Endodermal cell (in vitro differentiated cells): ENCODE measurements around the gene SMG6. TPM values are rescaled to one million over a fixed set of nuclear protein-coding genes. Genes with fewer than 3 reads are reported as not detected.

Experiments used
- DNase-seq: peaks from one replicate; pipeline ENCODE4 v3.0.0-alpha.2; 2017
- H3K27ac ChIP-seq: 2 replicates; pipeline ENCODE4 v1.5.1; 2013; ENCODE audit warnings: mild to moderate bottlenecking, low read depth, low read length, moderate library complexity
- H3K27me3 ChIP-seq: 2 replicates; pipeline ENCODE4 v1.6.1; 2013; ENCODE audit warnings: mild to moderate bottlenecking, low read length, moderate library complexity; ENCODE audit not compliant: insufficient read depth, control insufficient read depth, poor library complexity, severe bottlenecking
- H3K36me3 ChIP-seq: 2 replicates; pipeline ENCODE4 v1.7.0; 2013; ENCODE audit warnings: mild to moderate bottlenecking, low read length, moderate library complexity; ENCODE audit not compliant: control insufficient read depth, insufficient read depth
- H3K4me1 ChIP-seq: one replicate; pipeline ENCODE4 v1.7.0; 2013; ENCODE audit warnings: low read length; ENCODE audit not compliant: control insufficient read depth, insufficient read depth
- H3K4me3 ChIP-seq: 2 replicates; pipeline ENCODE4 v1.5.1; 2013; ENCODE audit warnings: mild to moderate bottlenecking, low read length, moderate library complexity
- H3K9ac ChIP-seq: 2 replicates; pipeline ENCODE4 v1.6.1; 2013; ENCODE audit warnings: mild to moderate bottlenecking, low read length, moderate library complexity; ENCODE audit not compliant: poor library complexity, severe bottlenecking; ENCODE audit errors: extremely low read depth
- H3K9me3 ChIP-seq: 2 replicates; pipeline ENCODE4 v1.6.1; 2013; ENCODE audit warnings: mild to moderate bottlenecking, low read length, moderate library complexity; ENCODE audit not compliant: control insufficient read depth
- H3K27ac Mint-ChIP-seq: 2 replicates; pipeline ENCODE4 v1.8.0; 2020; ENCODE audit warnings: mixed read lengths
- H3K27me3 Mint-ChIP-seq: 2 replicates; pipeline ENCODE4 v1.8.0; 2021; ENCODE audit warnings: mild to moderate bottlenecking, mixed read lengths; ENCODE audit not compliant: insufficient read depth
- H3K36me3 Mint-ChIP-seq: 2 replicates; pipeline ENCODE4 v1.8.0; 2020; ENCODE audit warnings: low read depth, mixed read lengths
- H3K4me1 Mint-ChIP-seq: 2 replicates; pipeline ENCODE4 v1.8.0; 2020; ENCODE audit warnings: mixed read lengths
- H3K4me3 Mint-ChIP-seq: 2 replicates; pipeline ENCODE4 v1.8.0; 2020; ENCODE audit warnings: mild to moderate bottlenecking, moderate library complexity, mixed read lengths
- H3K9me3 Mint-ChIP-seq: 2 replicates; pipeline ENCODE4 v1.8.0; 2020; ENCODE audit warnings: mild to moderate bottlenecking, mixed read lengths
- CTCF ChIP-seq: fragments of 200-600 bp; sonication (generic); conservative IDR thresholded peaks from 2 replicates; pipeline ENCODE4 v1.5.0; 2021; ENCODE audit warnings: antibody characterized with exemption, mild to moderate bottlenecking
- WGBS, 2 experiments: methylation state at CpG; one replicate each; pipeline versions ENCODE4 v1.1.5 to v1.1.7; 2013; ENCODE audit warnings: missing lambda C conversion rate in 2 of 2, mixed read lengths in 1 of 2; ENCODE audit not compliant: insufficient coverage in 1 of 2, insufficient read length in 1 of 2; 5-methylcytosine and 5-hydroxymethylcytosine counted together
- total RNA-seq, 2 donors: library from RNA; stranded (reverse); fragmentation: NEBNext Ultra II Directional in 1 of 2; extraction: Animal tissue kit (Norgen Biotek cat#: 25700) in 1 of 2; gene quantifications; 2 replicates in 1 of 2; 3 replicates in 1 of 2; pipeline ENCODE4 v1.2.1, GENCODE V29; 2021

Gene SMG6
- total RNA-seq, 2 donors from 2014 or later = 44.3 to 56.7 TPM

DNA sequence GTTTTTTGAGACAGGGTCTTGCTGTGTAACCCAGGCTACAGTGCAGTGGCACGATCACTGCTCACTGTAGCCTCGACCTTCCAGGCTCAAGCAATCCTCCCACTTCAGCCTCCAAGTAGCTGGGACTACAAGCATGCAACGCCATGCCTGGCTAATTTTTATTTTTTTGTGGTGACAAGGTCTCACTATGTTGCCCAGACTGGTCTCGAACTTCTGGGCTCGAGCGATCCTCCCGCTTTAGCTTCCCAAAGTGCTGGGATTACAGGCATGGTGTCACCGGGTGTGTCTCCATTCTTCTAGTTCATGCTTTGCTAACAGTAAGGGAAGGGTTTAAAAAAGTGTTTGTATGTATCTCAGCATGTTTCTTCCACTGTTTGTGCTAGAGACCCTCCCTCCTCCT lies 146.9 kb downstream of the SMG6 start:
- TF ChIP-seq CTCF = no peak
- Histone ChIP-seq H3K27me3 (no peaks in the 10 kb centered on the region), H3K9ac (no peak overlapping the region), H3K36me3 (peaks cover 75% of the 10 kb centered on the region), H3K4me3 (no peak overlapping the region), H3K9me3 (no peaks in the 10 kb centered on the region), H3K4me1 (no peaks in the 10 kb centered on the region), H3K27ac (no peak overlapping the region)
- Mint-ChIP-seq H3K36me3 (peaks cover 55% of the 10 kb centered on the region), H3K27me3 (no peaks in the 10 kb centered on the region), H3K4me1 (no peaks in the 10 kb centered on the region), H3K4me3 (no peak overlapping the region), H3K27ac (peak overlapping the region; percentile 76), H3K9me3 (no peaks in the 10 kb centered on the region)
- WGBS, 2 experiments = 90 to 93% methylated on average over 7 to 8 of the region's 8 CpGs
- no peak for DNase-seq

DNA sequence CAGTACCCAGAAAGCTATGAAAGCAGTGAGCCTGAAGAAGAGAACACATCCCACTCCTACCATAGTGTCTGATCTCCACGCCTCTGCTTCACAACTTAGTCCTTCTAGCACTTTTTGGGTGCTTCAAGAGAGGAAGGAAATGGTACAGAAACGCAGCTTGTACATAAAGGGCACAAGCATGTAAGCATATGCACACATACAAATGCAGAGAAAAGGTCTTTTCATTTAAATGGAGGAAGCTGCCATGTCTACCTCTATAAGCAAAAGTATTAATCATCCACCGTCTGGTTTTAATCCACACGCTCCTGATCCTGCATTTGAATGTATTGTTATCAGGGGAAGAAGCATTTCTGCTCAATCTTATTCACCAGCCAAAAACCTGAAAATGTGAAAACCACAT lies 148.0 kb downstream of the SMG6 start:
- Mint-ChIP-seq H3K4me3 (no peak overlapping the region), H3K36me3 (peaks cover 55% of the 10 kb centered on the region), H3K9me3 (no peaks in the 10 kb centered on the region), H3K27ac (no peak overlapping the region), H3K27me3 (no peaks in the 10 kb centered on the region), H3K4me1 (no peaks in the 10 kb centered on the region)
- H3K9me3 ChIP-seq = no peaks in the 10 kb centered on the region
- WGBS, 2 experiments = 100% methylated on average over 1 to 4 of the region's 4 CpGs
- peaks cover 78% of the 10 kb centered on the region for H3K36me3 ChIP-seq
- no peak for DNase-seq
- H3K9ac ChIP-seq = no peak overlapping the region
- no peak overlapping the region for H3K4me3 ChIP-seq
- no peaks in the 10 kb centered on the region for H3K27me3 ChIP-seq
- no peak for TF ChIP-seq CTCF
- H3K4me1 ChIP-seq = no peaks in the 10 kb centered on the region
- H3K27ac ChIP-seq = no peak overlapping the region

GRCh38 chr17:2151358-2152033 lies 152.1 kb downstream of the SMG6 start:
- H3K9ac ChIP-seq = no peak overlapping the region
- H3K4me3 ChIP-seq = no peak overlapping the region
- no peaks in the 10 kb centered on the region for H3K4me1 ChIP-seq
- Mint-ChIP-seq H3K27me3 (no peaks in the 10 kb centered on the region), H3K27ac (no peak overlapping the region), H3K4me3 (no peak overlapping the region), H3K36me3 (peaks cover 53% of the 10 kb centered on the region), H3K9me3 (no peaks in the 10 kb centered on the region), H3K4me1 (peaks cover under 1% of the 10 kb centered on the region)
- no peak for TF ChIP-seq CTCF
- 89 to 92% methylated on average over 5 to 6 of the region's 6 CpGs for WGBS, 2 experiments
- H3K27me3 ChIP-seq = no peaks in the 10 kb centered on the region
- H3K27ac ChIP-seq = no peak overlapping the region
- DNase-seq = peak; percentile 42
- peaks cover 71% of the 10 kb centered on the region for H3K36me3 ChIP-seq
- no peaks in the 10 kb centered on the region for H3K9me3 ChIP-seq
